ENCODE measurements around the gene ECE2. TPM values are rescaled to one million over a fixed set of nuclear protein-coding genes. Genes with fewer than 3 reads are reported as not detected.

The ECE2 gene
- total and polyA plus RNA-seq, 4 donors, result not detected

- H3K4me3 ChIP-seq (ENCODE audit: low read depth in 1 of 3, low read length in 3 of 3), result no peak overlapping the region
- no peak overlapping the region for H3K9ac ChIP-seq (ENCODE audit: low read depth in 1 of 2, low read length in 2 of 2)
- H3K27ac ChIP-seq (ENCODE audit: low read depth in 1 of 2, low read length in 2 of 2), result no peak overlapping the region
- TF ChIP-seq GABPA (IDR thresholded peaks at IDR 0.05 in 1 of 2, conservative IDR thresholded peaks at IDR 0.05 in 1 of 2), result no peak
- TF ChIP-seq MAX (IDR thresholded peaks at IDR 0.05), result no peak
- TF ChIP-seq NR2F2 (IDR thresholded peaks at IDR 0.05), result no peak
- no peak for TF ChIP-seq HNF4A (conservative IDR thresholded peaks at IDR 0.05)
- TF ChIP-seq FOXA2 (IDR thresholded peaks at IDR 0.05), result no peak
- TF ChIP-seq REST (IDR thresholded peaks at IDR 0.05), result no peak
- no peak for TF ChIP-seq ZBTB33 (IDR thresholded peaks at IDR 0.05)
- TF ChIP-seq JUND (IDR thresholded peaks at IDR 0.05), result no peak
- TF ChIP-seq EGR1 (IDR thresholded peaks at IDR 0.05; ENCODE audit: low read depth in 2 of 2), result no peak
- no peak for TF ChIP-seq YY1 (IDR thresholded peaks at IDR 0.05)
- TF ChIP-seq SP1 (IDR thresholded peaks at IDR 0.05), result no peak
- TF ChIP-seq TAF1 (conservative IDR thresholded peaks at IDR 0.05), result no peak
- no peak for TF ChIP-seq FOXA1 (IDR thresholded peaks at IDR 0.05)
- TF ChIP-seq HNF4G (IDR thresholded peaks at IDR 0.05), result no peak
- TF ChIP-seq RXRA (IDR thresholded peaks at IDR 0.05), result no peak
- TF ChIP-seq RAD21 (IDR thresholded peaks at IDR 0.05), result no peak
- TF ChIP-seq ATF3 (IDR thresholded peaks at IDR 0.05), result no peak
- no peak for TF ChIP-seq CTCF (IDR thresholded peaks at IDR 0.05; ENCODE audit: low read depth, low read length, missing input control)
- peaks cover 3 to 9% (median 6%) of the 10 kb centered on the region in 4 donors for H3K4me1 ChIP-seq (ENCODE audit: control insufficient read depth in 4 of 4, insufficient read depth in 4 of 4, low read length in 3 of 4)
- H3K36me3 ChIP-seq (ENCODE audit: control insufficient read depth in 4 of 4, insufficient read depth in 3 of 4, low read depth in 1 of 4, low read length in 3 of 4), result peaks cover 0 to 5% (median 0%) of the 10 kb centered on the region in 4 donors
- H3K9me3 ChIP-seq (ENCODE audit: control insufficient read depth in 4 of 4, low read length in 3 of 4), result no peaks in the 10 kb centered on the region
- no peak for DNase-seq (ENCODE audit: low spot score)
- WGBS, result 93% methylated on average over 3 of the region's 3 CpGs
- H3K27me3 ChIP-seq (ENCODE audit: control insufficient read depth in 4 of 4, insufficient read depth in 4 of 4, low read length in 3 of 4), result no peaks in the 10 kb centered on the region
Measured at GRCh38 chr3:184255291-184256039, 20.4 kb upstream of the ECE2 start.
